Chondrocyte (in vitro differentiated cells): ENCODE measurements around the gene ATF6. TPM values are rescaled to one million over a fixed set of nuclear protein-coding genes. Genes with fewer than 3 reads are reported as not detected.
A peak's percentile ranks its signal among the peaks of the same experiment; 100 is the strongest.

Source experiments
- DNase-seq: peaks from one replicate; pipeline ENCODE4 v3.0.0; 2021; ENCODE audit warnings: mixed read lengths, low spot score
- H3K27ac Mint-ChIP-seq: one replicate; pipeline ENCODE4 v1.8.0; 2021; ENCODE audit warnings: mild to moderate bottlenecking, moderate library complexity, mixed read lengths; ENCODE audit not compliant: unreplicated experiment
- H3K27me3 Mint-ChIP-seq: 2 replicates; pipeline ENCODE4 v1.8.0; 2021; ENCODE audit warnings: low read depth, mixed read lengths
- H3K36me3 Mint-ChIP-seq: 2 replicates; pipeline ENCODE4 v1.8.0; 2021; ENCODE audit warnings: low read depth, mixed read lengths
- H3K4me1 Mint-ChIP-seq: 2 replicates; pipeline ENCODE4 v1.8.0; 2021; ENCODE audit warnings: low read depth, mild to moderate bottlenecking, mixed read lengths
- H3K4me3 Mint-ChIP-seq: one replicate; pipeline ENCODE4 v1.8.0; 2021; ENCODE audit warnings: mild to moderate bottlenecking, moderate library complexity, mixed read lengths; ENCODE audit not compliant: unreplicated experiment
- H3K9me3 Mint-ChIP-seq: 2 replicates; pipeline ENCODE4 v1.8.0; 2021; ENCODE audit warnings: low read depth, mixed read lengths
- total RNA-seq: library from RNA; stranded (reverse); gene quantifications from 3 replicates; pipeline ENCODE4 v1.2.1, GENCODE V29; 2021
- TF ChIP-seq, protein P1 (sequence below): fragments of 200-600 bp; sonication (generic); IDR thresholded peaks from 2 replicates; pipeline ENCODE4 v1.5.0; 2021; ENCODE audit warnings: antibody characterized with exemption, mild to moderate bottlenecking, moderate library complexity

The ATF6 gene
- total RNA-seq, 1 donor from 2014 or later, result 29.1 TPM

DNA sequence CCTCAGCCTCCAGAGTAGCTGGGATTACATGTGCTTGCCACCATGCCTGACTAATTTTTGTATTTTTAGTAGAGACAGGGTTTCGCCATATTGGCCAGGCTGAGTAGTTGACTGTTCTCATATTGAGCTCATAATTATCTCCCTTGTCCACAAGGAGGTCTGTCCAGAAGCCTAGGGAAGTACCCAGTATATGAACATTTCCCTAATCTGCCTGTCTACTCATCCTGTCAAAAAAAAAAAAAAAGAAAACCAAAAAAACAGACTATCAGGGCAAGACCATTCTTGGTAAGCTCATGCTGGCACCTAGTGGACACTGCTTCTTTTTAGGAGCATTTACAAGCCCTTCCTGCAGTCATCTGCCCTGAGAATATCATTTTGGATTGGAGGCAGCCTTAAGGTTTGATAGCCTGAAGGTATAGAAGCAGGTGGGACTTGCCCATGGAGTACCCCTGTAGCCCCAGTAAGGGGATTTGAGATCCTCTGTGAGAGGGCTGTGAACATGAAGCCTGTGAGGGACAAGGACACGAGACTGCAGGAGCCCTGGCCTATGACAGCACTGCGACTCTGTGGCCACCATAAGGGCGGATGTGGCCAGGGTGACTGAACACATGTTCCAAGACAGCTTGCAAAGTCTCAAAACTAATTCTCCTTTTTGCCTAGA is 27.4 kb upstream of the ATF6 start:
- no peaks in the 10 kb centered on the region for H3K36me3 Mint-ChIP-seq
- TF ChIP-seq, protein P1, sequence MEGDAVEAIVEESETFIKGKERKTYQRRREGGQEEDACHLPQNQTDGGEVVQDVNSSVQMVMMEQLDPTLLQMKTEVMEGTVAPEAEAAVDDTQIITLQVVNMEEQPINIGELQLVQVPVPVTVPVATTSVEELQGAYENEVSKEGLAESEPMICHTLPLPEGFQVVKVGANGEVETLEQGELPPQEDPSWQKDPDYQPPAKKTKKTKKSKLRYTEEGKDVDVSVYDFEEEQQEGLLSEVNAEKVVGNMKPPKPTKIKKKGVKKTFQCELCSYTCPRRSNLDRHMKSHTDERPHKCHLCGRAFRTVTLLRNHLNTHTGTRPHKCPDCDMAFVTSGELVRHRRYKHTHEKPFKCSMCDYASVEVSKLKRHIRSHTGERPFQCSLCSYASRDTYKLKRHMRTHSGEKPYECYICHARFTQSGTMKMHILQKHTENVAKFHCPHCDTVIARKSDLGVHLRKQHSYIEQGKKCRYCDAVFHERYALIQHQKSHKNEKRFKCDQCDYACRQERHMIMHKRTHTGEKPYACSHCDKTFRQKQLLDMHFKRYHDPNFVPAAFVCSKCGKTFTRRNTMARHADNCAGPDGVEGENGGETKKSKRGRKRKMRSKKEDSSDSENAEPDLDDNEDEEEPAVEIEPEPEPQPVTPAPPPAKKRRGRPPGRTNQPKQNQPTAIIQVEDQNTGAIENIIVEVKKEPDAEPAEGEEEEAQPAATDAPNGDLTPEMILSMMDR, result peak; percentile 78
- H3K9me3 Mint-ChIP-seq, result no peaks in the 10 kb centered on the region
- no peak overlapping the region for H3K27ac Mint-ChIP-seq
- H3K4me3 Mint-ChIP-seq, result no peak overlapping the region
- no peaks in the 10 kb centered on the region for H3K4me1 Mint-ChIP-seq
- DNase-seq, result no peak
- peaks cover 15% of the 10 kb centered on the region for H3K27me3 Mint-ChIP-seq

DNA sequence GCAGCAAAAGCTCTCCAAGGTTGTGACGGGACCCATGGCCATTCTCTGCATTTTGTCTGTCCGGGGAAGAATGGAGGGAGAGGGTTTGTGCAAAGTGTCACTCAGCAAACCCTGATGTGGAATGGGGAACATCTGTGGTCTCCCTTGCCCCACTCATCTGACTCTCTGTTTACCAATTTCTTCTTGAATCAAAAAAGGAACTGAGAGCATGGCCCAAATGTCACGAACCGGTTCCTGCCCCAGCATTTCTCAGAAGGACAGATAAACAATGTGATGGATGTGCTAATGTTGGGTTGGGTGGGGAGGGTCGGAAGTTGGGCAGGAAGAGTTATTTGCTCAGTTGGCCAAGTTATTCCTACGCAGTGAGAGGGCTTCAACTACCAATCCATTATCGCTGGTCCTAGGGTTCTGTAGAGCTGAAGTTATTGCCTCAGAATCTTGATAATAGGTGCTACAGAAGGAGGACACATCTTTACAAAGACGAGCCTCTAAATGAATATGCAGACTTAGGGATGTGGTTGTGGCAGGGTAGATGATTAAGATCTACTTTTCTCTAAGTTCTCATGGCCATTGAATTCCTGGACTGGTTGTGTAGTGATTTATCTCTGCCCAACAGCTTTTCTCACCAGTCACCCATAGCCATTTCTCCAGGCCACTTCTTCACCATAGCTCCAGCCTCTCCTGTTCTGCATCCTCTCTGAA is 26.1 kb upstream of the ATF6 start:
- H3K9me3 Mint-ChIP-seq, result no peaks in the 10 kb centered on the region
- H3K27ac Mint-ChIP-seq, result no peak overlapping the region
- no peaks in the 10 kb centered on the region for H3K36me3 Mint-ChIP-seq
- no peak overlapping the region for H3K4me3 Mint-ChIP-seq
- peaks cover 14% of the 10 kb centered on the region for H3K27me3 Mint-ChIP-seq
- no peak for DNase-seq
- no peaks in the 10 kb centered on the region for H3K4me1 Mint-ChIP-seq
- TF ChIP-seq, protein P1, result no peak

DNA sequence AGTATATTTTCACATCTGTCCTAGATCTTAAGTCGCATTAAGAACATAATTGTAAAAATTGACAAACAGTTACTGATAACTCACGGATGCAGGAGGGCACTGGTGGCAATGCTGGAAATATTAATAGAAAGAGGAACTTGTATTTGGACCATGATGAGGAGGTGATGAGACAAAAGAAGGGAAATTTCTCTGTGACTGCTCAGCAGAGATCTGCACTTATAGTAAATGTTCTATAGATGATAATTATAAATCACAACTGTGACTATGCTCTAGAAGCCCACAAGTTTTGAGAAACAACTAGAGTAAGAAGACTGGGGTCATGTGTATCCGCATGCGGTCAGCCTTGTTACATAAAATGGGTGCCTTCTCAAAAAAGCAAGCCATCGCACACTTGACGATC is 25.2 kb upstream of the ATF6 start:
- no peak for DNase-seq
- Mint-ChIP-seq H3K4me1 (no peaks in the 10 kb centered on the region), H3K27me3 (peaks cover 12% of the 10 kb centered on the region), H3K9me3 (no peaks in the 10 kb centered on the region), H3K27ac (no peak overlapping the region), H3K4me3 (no peak overlapping the region), H3K36me3 (no peaks in the 10 kb centered on the region)
- TF ChIP-seq, protein P1, result no peak

DNA sequence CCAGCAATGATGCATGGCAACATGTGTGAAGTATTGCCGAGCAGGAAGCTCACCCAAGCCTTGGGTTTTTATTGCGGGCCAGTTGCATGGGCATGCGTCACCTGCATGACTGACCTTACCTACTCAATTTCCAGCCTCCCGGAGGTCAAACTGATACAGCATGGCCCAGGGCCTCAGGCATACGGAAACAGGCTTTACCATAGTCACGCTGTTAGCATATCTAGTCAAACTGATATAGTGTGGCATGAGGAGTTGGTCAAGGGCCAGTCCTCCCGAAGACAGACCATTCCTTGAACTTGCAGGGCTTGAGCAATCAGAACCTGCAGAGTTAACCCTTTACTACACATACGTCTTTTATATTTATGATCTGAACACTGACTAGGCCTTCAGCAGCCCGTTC is 22.9 kb upstream of the ATF6 start:
- H3K4me3 Mint-ChIP-seq, result no peak overlapping the region
- H3K27me3 Mint-ChIP-seq, result peaks cover 4% of the 10 kb centered on the region
- H3K36me3 Mint-ChIP-seq, result no peaks in the 10 kb centered on the region
- no peak for DNase-seq
- TF ChIP-seq, protein P1, result no peak
- no peaks in the 10 kb centered on the region for H3K4me1 Mint-ChIP-seq
- H3K27ac Mint-ChIP-seq, result no peak overlapping the region
- H3K9me3 Mint-ChIP-seq, result no peaks in the 10 kb centered on the region

DNA sequence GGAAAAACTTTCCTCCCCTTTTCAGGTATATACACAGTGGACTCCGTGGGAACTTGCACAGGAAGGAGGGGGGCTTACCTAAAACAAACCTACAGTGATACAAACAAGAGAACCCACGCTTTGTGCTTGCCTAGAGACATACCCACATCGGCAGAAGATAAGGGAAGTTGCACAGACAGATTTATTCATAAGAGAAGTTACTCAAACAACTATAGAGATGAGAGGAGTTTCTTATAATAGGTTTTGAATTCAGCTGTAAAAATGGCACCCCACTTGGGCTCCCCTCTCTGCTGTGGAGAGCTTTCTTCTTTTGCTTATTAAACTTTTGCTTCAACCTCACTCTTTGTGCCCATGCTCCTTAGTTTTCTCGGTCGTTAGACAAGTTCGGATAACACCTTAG is 18.3 kb upstream of the ATF6 start:
- Mint-ChIP-seq H3K4me3 (no peak overlapping the region), H3K4me1 (peaks cover 15% of the 10 kb centered on the region), H3K36me3 (peaks cover 1% of the 10 kb centered on the region), H3K9me3 (no peaks in the 10 kb centered on the region), H3K27ac (no peak overlapping the region), H3K27me3 (peaks cover 4% of the 10 kb centered on the region)
- DNase-seq, result no peak
- TF ChIP-seq, protein P1, result no peak
